Measurements from ENCODE around the gene MED13L.

Gene MED13L

GRCh38 chr12:116027551-116027821 is 250.0 kb downstream of the MED13L start:
- no peak for TF ChIP-seq CTCF (IDR thresholded peaks at IDR 0.05; ENCODE audit: insufficient read depth, missing control alignments)
- DNase-seq (ENCODE audit: insufficient read length, low spot score) (no peak), FAIRE-seq (no peak)

- FAIRE-seq (no peak), DNase-seq (ENCODE audit: insufficient read length, low spot score) (no peak)
- TF ChIP-seq CTCF (IDR thresholded peaks at IDR 0.05; ENCODE audit: insufficient read depth, missing control alignments): no peak
Observed at GRCh38 chr12:116026768-116027550, 250.5 kb downstream of the MED13L start.

GRCh38 chr12:116026346-116026745 is 251.1 kb downstream of the MED13L start:
- TF ChIP-seq CTCF (IDR thresholded peaks at IDR 0.05; ENCODE audit: insufficient read depth, missing control alignments): no peak
- no peak for DNase-seq (ENCODE audit: insufficient read length, low spot score)
- FAIRE-seq: no peak

- TF ChIP-seq CTCF (IDR thresholded peaks at IDR 0.05; ENCODE audit: insufficient read depth, missing control alignments): no peak
- DNase-seq (ENCODE audit: insufficient read length, low spot score): no peak
- no peak for FAIRE-seq
Observed at GRCh38 chr12:116024769-116025168, 252.7 kb downstream of the MED13L start.

- FAIRE-seq: no peak
- no peak for TF ChIP-seq CTCF (IDR thresholded peaks at IDR 0.05; ENCODE audit: insufficient read depth, missing control alignments)
- DNase-seq (ENCODE audit: insufficient read length, low spot score): no peak
Observed at GRCh38 chr12:116019415-116019814, 258.1 kb downstream of the MED13L start.

GRCh38 chr12:116018282-116018681 is 259.2 kb downstream of the MED13L start:
- no peak for TF ChIP-seq CTCF (IDR thresholded peaks at IDR 0.05; ENCODE audit: insufficient read depth, missing control alignments)
- DNase-seq (ENCODE audit: insufficient read length, low spot score): no peak
- no peak for FAIRE-seq

GRCh38 chr12:116015525-116015924 is 262.0 kb downstream of the MED13L start:
- DNase-seq (ENCODE audit: insufficient read length, low spot score) (no peak), FAIRE-seq (peak; percentile 25)
- peak; percentile 67 for TF ChIP-seq CTCF (IDR thresholded peaks at IDR 0.05; ENCODE audit: insufficient read depth, missing control alignments)
